ENCODE results near the gene ADD3. TPM values are rescaled to one million over a fixed set of nuclear protein-coding genes. Genes with fewer than 3 reads are reported as not detected.
"Not testable (repeated sequence)": the region's sequence is repeated elsewhere in the genome, so short reads cannot be mapped to it uniquely, and the experiment has no call there.

Gene ADD3
- total RNA-seq, 2 donors from 2014 or later = 97.9 to 122 TPM

- Mint-ChIP-seq H3K9me3 (no peaks in the 10 kb centered on the region), H3K36me3 (ENCODE audit: insufficient read depth in 2 of 2) (no peaks in the 10 kb centered on the region), H3K27me3 (ENCODE audit: low read depth) (no peaks in the 10 kb centered on the region), H3K4me1 (ENCODE audit: low read depth) (peaks cover 79% of the 10 kb centered on the region), H3K4me3 (peak overlapping the region in 1 of 2 donors; percentile 54), H3K27ac (peak overlapping the region; percentile 67)
- ATAC-seq (replicated peaks in 1 of 2) = peak in 1 of 2 donors; percentile 20
- DNase-seq = no peak
These were observed 28.9 kb downstream of the ADD3 start for GRCh38 chr10:110036640-110037039.

- Mint-ChIP-seq H3K36me3 (ENCODE audit: insufficient read depth in 2 of 2) (peaks cover 1 to 5% of the 10 kb centered on the region in 2 donors), H3K27me3 (ENCODE audit: low read depth) (no peaks in the 10 kb centered on the region), H3K9me3 (no peaks in the 10 kb centered on the region), H3K4me1 (ENCODE audit: low read depth) (peaks cover 77% of the 10 kb centered on the region), H3K4me3 (no peak overlapping the region), H3K27ac (no peak overlapping the region)
- DNase-seq (no peak), ATAC-seq (replicated peaks in 1 of 2) (no peak)
These were observed 31.5 kb downstream of the ADD3 start for GRCh38 chr10:110039254-110039653.

- peaks cover 79% of the 10 kb centered on the region for H3K4me1 Mint-ChIP-seq (ENCODE audit: low read depth)
- peak overlapping the region; percentile 5 to 8 for H3K4me3 Mint-ChIP-seq
- H3K27ac Mint-ChIP-seq = peak overlapping the region; percentile 76
- no peak for DNase-seq
- peaks cover 3 to 6% of the 10 kb centered on the region in 2 donors for H3K36me3 Mint-ChIP-seq (ENCODE audit: insufficient read depth in 2 of 2)
- H3K9me3 Mint-ChIP-seq = no peaks in the 10 kb centered on the region
- no peaks in the 10 kb centered on the region for H3K27me3 Mint-ChIP-seq (ENCODE audit: low read depth)
- no peak for ATAC-seq (replicated peaks in 1 of 2)
These were observed 32.3 kb downstream of the ADD3 start for GRCh38 chr10:110040108-110040507.

- H3K36me3 Mint-ChIP-seq (ENCODE audit: insufficient read depth in 2 of 2) = peaks cover 3 to 6% of the 10 kb centered on the region in 2 donors
- no peak for ATAC-seq (replicated peaks in 1 of 2)
- no peaks in the 10 kb centered on the region for H3K27me3 Mint-ChIP-seq (ENCODE audit: low read depth)
- peak overlapping the region; percentile 5 to 17 for H3K4me3 Mint-ChIP-seq
- peaks cover 78% of the 10 kb centered on the region for H3K4me1 Mint-ChIP-seq (ENCODE audit: low read depth)
- H3K27ac Mint-ChIP-seq = peak overlapping the region; percentile 76
- no peaks in the 10 kb centered on the region for H3K9me3 Mint-ChIP-seq
- no peak for DNase-seq
These were observed 33.1 kb downstream of the ADD3 start for GRCh38 chr10:110040767-110041478.

GRCh38 chr10:110041479-110041829 is 33.7 kb downstream of the ADD3 start:
- Mint-ChIP-seq H3K27ac (peak overlapping the region; percentile 69), H3K36me3 (ENCODE audit: insufficient read depth in 2 of 2) (peaks cover 3 to 6% of the 10 kb centered on the region in 2 donors), H3K27me3 (ENCODE audit: low read depth) (no peaks in the 10 kb centered on the region), H3K4me3 (peak overlapping the region in 1 of 2 donors; percentile 55), H3K9me3 (no peaks in the 10 kb centered on the region), H3K4me1 (ENCODE audit: low read depth) (peaks cover 74% of the 10 kb centered on the region)
- ATAC-seq (replicated peaks in 1 of 2) = no peak
- DNase-seq = no peak

GRCh38 chr10:110042181-110042580 is 34.4 kb downstream of the ADD3 start:
- DNase-seq (no peak), ATAC-seq (replicated peaks in 1 of 2) (no peak)
- peak overlapping the region; percentile 68 for H3K27ac Mint-ChIP-seq
- peaks cover 67% of the 10 kb centered on the region for H3K4me1 Mint-ChIP-seq (ENCODE audit: low read depth)
- H3K4me3 Mint-ChIP-seq = no peak overlapping the region
- H3K36me3 Mint-ChIP-seq (ENCODE audit: insufficient read depth in 2 of 2) = peaks cover 3 to 11% of the 10 kb centered on the region in 2 donors
- no peaks in the 10 kb centered on the region for H3K27me3 Mint-ChIP-seq (ENCODE audit: low read depth)
- no peaks in the 10 kb centered on the region for H3K9me3 Mint-ChIP-seq

GRCh38 chr10:110042891-110043290 is 35.1 kb downstream of the ADD3 start:
- peaks cover 5 to 16% of the 10 kb centered on the region in 2 donors for H3K36me3 Mint-ChIP-seq (ENCODE audit: insufficient read depth in 2 of 2)

GRCh38 chr10:110044681-110045080 is 36.9 kb downstream of the ADD3 start:
- Mint-ChIP-seq H3K36me3 (ENCODE audit: insufficient read depth in 2 of 2) (peaks cover 17 to 30% of the 10 kb centered on the region in 2 donors), H3K4me3 (peak overlapping the region in 1 of 2 donors; percentile 78), H3K9me3 (peaks cover 4 to 7% of the 10 kb centered on the region in 2 donors), H3K27ac (peak overlapping the region; percentile 86), H3K4me1 (ENCODE audit: low read depth) (peaks cover 56% of the 10 kb centered on the region), H3K27me3 (ENCODE audit: low read depth) (no peaks in the 10 kb centered on the region)
- DNase-seq (no peak), ATAC-seq (replicated peaks in 1 of 2) (peak in 1 of 2 donors; percentile 53)

More at GRCh38 chr10:110042891-110043290, 35.1 kb downstream of the ADD3 start:
- peak overlapping the region; percentile 74 for H3K27ac Mint-ChIP-seq
- no peak for DNase-seq
- peaks cover 0 to 1% of the 10 kb centered on the region in 2 donors for H3K9me3 Mint-ChIP-seq
- H3K4me1 Mint-ChIP-seq (ENCODE audit: low read depth) = peaks cover 65% of the 10 kb centered on the region
- H3K27me3 Mint-ChIP-seq (ENCODE audit: low read depth) = no peaks in the 10 kb centered on the region
- ATAC-seq (replicated peaks in 1 of 2) = no peak
- H3K4me3 Mint-ChIP-seq = no peak overlapping the region

- peak overlapping the region; percentile 74 for H3K27ac Mint-ChIP-seq
- H3K27me3 Mint-ChIP-seq (ENCODE audit: low read depth) = no peaks in the 10 kb centered on the region
- H3K4me1 Mint-ChIP-seq (ENCODE audit: low read depth) = peaks cover 56% of the 10 kb centered on the region
- H3K36me3 Mint-ChIP-seq (ENCODE audit: insufficient read depth in 2 of 2) = peaks cover 26 to 40% of the 10 kb centered on the region in 2 donors
- H3K4me3 Mint-ChIP-seq = peak overlapping the region; percentile 51 to 72
- ATAC-seq (replicated peaks in 1 of 2) = peak; percentile 78 to 84
- DNase-seq = no peak
- H3K9me3 Mint-ChIP-seq = peaks cover 6 to 10% of the 10 kb centered on the region in 2 donors
These were observed 38.0 kb downstream of the ADD3 start for GRCh38 chr10:110045772-110046171.

- H3K27me3 Mint-ChIP-seq (ENCODE audit: low read depth); ATAC-seq (replicated peaks in 1 of 2); H3K4me3 Mint-ChIP-seq; DNase-seq; H3K27ac Mint-ChIP-seq: not testable (repeated sequence)
- H3K36me3 Mint-ChIP-seq (ENCODE audit: insufficient read depth in 2 of 2) = peaks cover 29 to 44% of the 10 kb centered on the region in 2 donors
- peaks cover 53% of the 10 kb centered on the region for H3K4me1 Mint-ChIP-seq (ENCODE audit: low read depth)
- peaks cover 9 to 11% of the 10 kb centered on the region in 2 donors for H3K9me3 Mint-ChIP-seq
These were observed 40.4 kb downstream of the ADD3 start for GRCh38 chr10:110048145-110048544.

GRCh38 chr10:110048781-110049180 is 41.0 kb downstream of the ADD3 start:
- Mint-ChIP-seq H3K27me3 (ENCODE audit: low read depth) (no peaks in the 10 kb centered on the region), H3K4me3 (no peak overlapping the region), H3K9me3 (peaks cover 9 to 11% of the 10 kb centered on the region in 2 donors), H3K4me1 (ENCODE audit: low read depth) (peaks cover 53% of the 10 kb centered on the region), H3K36me3 (ENCODE audit: insufficient read depth in 2 of 2) (peaks cover 28 to 39% of the 10 kb centered on the region in 2 donors), H3K27ac (no peak overlapping the region)
- ATAC-seq (replicated peaks in 1 of 2) (no peak), DNase-seq (no peak)

- not testable (repeated sequence) for H3K27me3 Mint-ChIP-seq (ENCODE audit: low read depth); DNase-seq; H3K27ac Mint-ChIP-seq; H3K4me3 Mint-ChIP-seq; ATAC-seq (replicated peaks in 1 of 2)
- H3K9me3 Mint-ChIP-seq = peaks cover 9 to 11% of the 10 kb centered on the region in 2 donors
- H3K4me1 Mint-ChIP-seq (ENCODE audit: low read depth) = peaks cover 51% of the 10 kb centered on the region
- peaks cover 26 to 38% of the 10 kb centered on the region in 2 donors for H3K36me3 Mint-ChIP-seq (ENCODE audit: insufficient read depth in 2 of 2)
These were observed 42.3 kb downstream of the ADD3 start for GRCh38 chr10:110049889-110050591.

GRCh38 chr10:110051487-110051886 is 43.7 kb downstream of the ADD3 start:
- Mint-ChIP-seq H3K36me3 (ENCODE audit: insufficient read depth in 2 of 2) (peaks cover 26 to 38% of the 10 kb centered on the region in 2 donors), H3K27me3 (ENCODE audit: low read depth) (no peaks in the 10 kb centered on the region), H3K27ac (no peak overlapping the region), H3K4me3 (no peak overlapping the region), H3K9me3 (peaks cover 9 to 11% of the 10 kb centered on the region in 2 donors), H3K4me1 (ENCODE audit: low read depth) (peaks cover 52% of the 10 kb centered on the region)
- ATAC-seq (replicated peaks in 1 of 2) (no peak), DNase-seq (no peak)

Data from activated T-cell treated with anti-CD3 and anti-CD28 coated beads, Interleukin-2, amount 50 U/mL, for 72 hours (primary cell).